Activated CD4-positive, alpha-beta T cell treated with anti-CD3 and anti-CD28 coated beads for 36 hours (primary cell): ENCODE results near the gene MBNL1. TPM values are rescaled to one million over a fixed set of nuclear protein-coding genes. Genes with fewer than 3 reads are reported as not detected.

ENCODE experiments used
- ATAC-seq: fragments of 200-7000 bp; cut with Tn5 transposase; one replicate; pipeline ENCODE4 v1.10.0; 2021; ENCODE audit warnings: mild to moderate bottlenecking, moderate library complexity
- CTCF ChIA-PET: fragments of 350-600 bp; sonication (Branson Sonifier 250); formaldehyde crosslinking; loops from one replicate; lab custom pipeline; 2021; ENCODE audit warnings: antibody characterized with exemption; lab: Charles Lee
- POLR2A ChIA-PET: fragments of 350-600 bp; sonication (Branson Sonifier 250); formaldehyde crosslinking; loops from one replicate; lab custom pipeline; 2021; ENCODE audit warnings: antibody characterized with exemption, inconsistent platforms; lab: Charles Lee
- DNase-seq: peaks from one replicate; pipeline ENCODE4 v3.0.0-alpha.2; 2020
- H3K27ac Mint-ChIP-seq: one replicate; pipeline ENCODE4 v1.8.0; 2021; ENCODE audit warnings: mixed read lengths
- H3K27me3 Mint-ChIP-seq: one replicate; pipeline ENCODE4 v1.8.0; 2021; ENCODE audit warnings: mixed read lengths
- H3K36me3 Mint-ChIP-seq: one replicate; pipeline ENCODE4 v1.8.0; 2021; ENCODE audit warnings: low read depth, mixed read lengths
- H3K4me1 Mint-ChIP-seq: one replicate; pipeline ENCODE4 v1.8.0; 2021; ENCODE audit warnings: mixed read lengths
- H3K4me3 Mint-ChIP-seq: one replicate; pipeline ENCODE4 v1.8.0; 2021; ENCODE audit warnings: mild to moderate bottlenecking, moderate library complexity, mixed read lengths
- H3K9me3 Mint-ChIP-seq: one replicate; pipeline ENCODE4 v1.8.0; 2021; ENCODE audit warnings: low read depth, mixed read lengths
- intact Hi-C, 2 experiments: fragments of 100-400 bp; cut with DNase I in 1 of 2; cut with micrococcal nuclease in 1 of 2; formaldehyde crosslinking; loops; one replicate each; pipeline versions ENCODE4 v1.14.2 to v1.15.1; 2022 to 2024; cut with DNase I, micrococcal nuclease
- total RNA-seq, 2 experiments: library from RNA; stranded (reverse); gene quantifications; one replicate each; pipeline ENCODE4 v1.2.3, GENCODE V29; 2021

MBNL1 gene
- total RNA-seq: 100 to 1,000 TPM; 317 to 481 TPM

- H3K4me3 Mint-ChIP-seq: peak within 1 kb of the TSS; percentile 79
- H3K4me1 Mint-ChIP-seq: peaks cover 49% of the 10 kb centered on the region
- ATAC-seq (peak; percentile 69), DNase-seq (peak; percentile 93)
- no peaks in the 10 kb centered on the region for H3K27me3 Mint-ChIP-seq
- ChIA-PET CTCF (interaction anchor here (0.6 to 2.5 kb wide), 6 partner anchors 10 to 204 kb away, joined by 3 to 16 read pairs (median 4); no protein-coding TSS in a partner anchor), POLR2A (interaction anchor here (0.6 to 2.4 kb wide), 14 partner anchors 8 to 1079 kb away, joined by 3 to 15 read pairs (median 7); no protein-coding TSS in a partner anchor)
- H3K27ac Mint-ChIP-seq: peak within 1 kb of the TSS; percentile 99
- H3K9me3 Mint-ChIP-seq: peaks cover 2% of the 10 kb centered on the region
- H3K36me3 Mint-ChIP-seq: peaks cover 40% of the 10 kb centered on the region
- intact Hi-C loops: loop anchor here (1.0 to 10.0 kb wide), 8 partner anchors 10 to 1506 kb away; partner anchors contain the start of gene SIAH2 (in 1 of the 2)
These were observed at the start of gene MBNL1 for GRCh38 chr3:152268555-152269055. MBNL1 (plus strand) TSS chr3:152268929; CDS start chr3:152300194, 31,265 bp downstream.

- peaks cover 67% of the 10 kb centered on the region for H3K4me1 Mint-ChIP-seq
- POLR2A ChIA-PET: no interaction called here
- ATAC-seq (no peak), DNase-seq (no peak)
- H3K4me3 Mint-ChIP-seq: peak overlapping the region; percentile 69
- H3K27me3 Mint-ChIP-seq: no peaks in the 10 kb centered on the region
- CTCF ChIA-PET: interaction anchor here (0.9 to 2.0 kb wide), 5 partner anchors 8 to 25 kb away, joined by 3 to 5 read pairs (median 3); no protein-coding TSS in a partner anchor
- peaks cover 1% of the 10 kb centered on the region for H3K36me3 Mint-ChIP-seq
- intact Hi-C loops: no loop called here
- peaks cover 2% of the 10 kb centered on the region for H3K9me3 Mint-ChIP-seq
- peak overlapping the region; percentile 12 for H3K27ac Mint-ChIP-seq
These were observed 49.5 kb upstream of the MBNL1 start for GRCh38 chr3:152219216-152219615.

GRCh38 chr3:152219769-152220255 is 48.9 kb upstream of the MBNL1 start:
- H3K4me1 Mint-ChIP-seq: peaks cover 66% of the 10 kb centered on the region
- H3K4me3 Mint-ChIP-seq: no peak overlapping the region
- DNase-seq (no peak), ATAC-seq (no peak)
- intact Hi-C loops: no loop called here
- peaks cover 1% of the 10 kb centered on the region for H3K36me3 Mint-ChIP-seq
- H3K27ac Mint-ChIP-seq: peak overlapping the region; percentile 12
- peaks cover 2% of the 10 kb centered on the region for H3K9me3 Mint-ChIP-seq
- H3K27me3 Mint-ChIP-seq: no peaks in the 10 kb centered on the region
- ChIA-PET POLR2A (no interaction called here), CTCF (interaction anchor here (0.9 to 1.6 kb wide), 7 partner anchors 9 to 24 kb away, joined by 3 to 4 read pairs (median 3); no protein-coding TSS in a partner anchor)

GRCh38 chr3:152222327-152222726 is 46.4 kb upstream of the MBNL1 start:
- DNase-seq (no peak), ATAC-seq (peak; percentile 68)
- Mint-ChIP-seq H3K27me3 (no peaks in the 10 kb centered on the region), H3K27ac (peak overlapping the region; percentile 77), H3K36me3 (peaks cover 1% of the 10 kb centered on the region), H3K4me3 (peak overlapping the region; percentile 4), H3K4me1 (peaks cover 70% of the 10 kb centered on the region), H3K9me3 (no peaks in the 10 kb centered on the region)
- intact Hi-C loops: loop anchor here (1.0 to 2.0 kb wide), 2 partner anchors 10 to 14 kb away; no protein-coding TSS in a partner anchor
- ChIA-PET CTCF (interaction anchor here (0.6 to 1.5 kb wide), 4 partner anchors 9 to 38 kb away, joined by 3 to 4 read pairs (median 4); no protein-coding TSS in a partner anchor), POLR2A (interaction anchor here (0.6 kb wide), 1 partner anchor 21 kb away, joined by 9 read pairs; no protein-coding TSS in a partner anchor)

- Mint-ChIP-seq H3K4me3 (no peak overlapping the region), H3K4me1 (peaks cover 67% of the 10 kb centered on the region), H3K27me3 (no peaks in the 10 kb centered on the region), H3K36me3 (no peaks in the 10 kb centered on the region), H3K27ac (peak overlapping the region; percentile 5), H3K9me3 (no peaks in the 10 kb centered on the region)
- intact Hi-C loops: no loop called here
- POLR2A ChIA-PET: no interaction called here
- CTCF ChIA-PET: interaction anchor here (0.9 to 1.4 kb wide), 3 partner anchors 9 to 22 kb away, joined by 3 read pairs; no protein-coding TSS in a partner anchor
- ATAC-seq (no peak), DNase-seq (no peak)
These were observed 43.5 kb upstream of the MBNL1 start for GRCh38 chr3:152225201-152225600.

GRCh38 chr3:152226176-152226575 is 42.6 kb upstream of the MBNL1 start:
- Mint-ChIP-seq H3K27ac (no peak overlapping the region), H3K9me3 (no peaks in the 10 kb centered on the region), H3K4me3 (no peak overlapping the region), H3K4me1 (peaks cover 69% of the 10 kb centered on the region), H3K27me3 (no peaks in the 10 kb centered on the region), H3K36me3 (no peaks in the 10 kb centered on the region)
- intact Hi-C loops: no loop called here
- ChIA-PET CTCF (interaction anchor here (1.2 to 1.4 kb wide), 2 partner anchors 13 to 17 kb away, joined by 3 read pairs; no protein-coding TSS in a partner anchor), POLR2A (no interaction called here)
- ATAC-seq: no peak
- no peak for DNase-seq

GRCh38 chr3:152227027-152227426 is 41.7 kb upstream of the MBNL1 start:
- CTCF ChIA-PET: interaction anchor here (1.2 kb wide), 1 partner anchor 16 kb away, joined by 3 read pairs; no protein-coding TSS in a partner anchor
- Mint-ChIP-seq H3K27ac (no peak overlapping the region), H3K4me1 (peaks cover 67% of the 10 kb centered on the region), H3K9me3 (no peaks in the 10 kb centered on the region), H3K36me3 (no peaks in the 10 kb centered on the region), H3K27me3 (no peaks in the 10 kb centered on the region), H3K4me3 (no peak overlapping the region)
- DNase-seq (no peak), ATAC-seq (no peak)
- POLR2A ChIA-PET: no interaction called here
- intact Hi-C loops: no loop called here

GRCh38 chr3:152229692-152230091 is 39.0 kb upstream of the MBNL1 start:
- H3K27ac Mint-ChIP-seq: no peak overlapping the region
- no peaks in the 10 kb centered on the region for H3K9me3 Mint-ChIP-seq
- intact Hi-C loops: no loop called here
- POLR2A ChIA-PET: no interaction called here
- H3K27me3 Mint-ChIP-seq: no peaks in the 10 kb centered on the region
- CTCF ChIA-PET: no interaction called here
- H3K4me3 Mint-ChIP-seq: no peak overlapping the region
- peaks cover 75% of the 10 kb centered on the region for H3K4me1 Mint-ChIP-seq
- no peak for ATAC-seq
- no peak for DNase-seq
- no peaks in the 10 kb centered on the region for H3K36me3 Mint-ChIP-seq

GRCh38 chr3:152230370-152230769 is 38.4 kb upstream of the MBNL1 start:
- intact Hi-C loops: no loop called here
- Mint-ChIP-seq H3K9me3 (no peaks in the 10 kb centered on the region), H3K4me1 (peaks cover 76% of the 10 kb centered on the region), H3K27me3 (no peaks in the 10 kb centered on the region), H3K27ac (peak overlapping the region; percentile 53), H3K36me3 (no peaks in the 10 kb centered on the region), H3K4me3 (no peak overlapping the region)
- ChIA-PET CTCF (no interaction called here), POLR2A (no interaction called here)
- ATAC-seq: no peak
- no peak for DNase-seq

GRCh38 chr3:152232001-152232400 is 36.7 kb upstream of the MBNL1 start:
- Mint-ChIP-seq H3K4me1 (peaks cover 80% of the 10 kb centered on the region), H3K9me3 (no peaks in the 10 kb centered on the region), H3K27me3 (no peaks in the 10 kb centered on the region), H3K4me3 (no peak overlapping the region), H3K36me3 (peaks cover 4% of the 10 kb centered on the region), H3K27ac (peak overlapping the region; percentile 56)
- intact Hi-C loops: loop anchor here in 1 of 2 experiments (1.0 kb wide), 1 partner anchor 10 kb away; no protein-coding TSS in a partner anchor
- CTCF ChIA-PET: interaction anchor here (0.7 to 1.2 kb wide), 2 partner anchors 12 to 171 kb away, joined by 3 read pairs; no protein-coding TSS in a partner anchor
- POLR2A ChIA-PET: no interaction called here
- DNase-seq: no peak
- no peak for ATAC-seq

- CTCF ChIA-PET: interaction anchor here (1.1 to 2.3 kb wide), 4 partner anchors 11 to 211 kb away, joined by 3 to 10 read pairs (median 8); no protein-coding TSS in a partner anchor
- peak; percentile 69 for ATAC-seq
- peak overlapping the region; percentile 82 for H3K27ac Mint-ChIP-seq
These were observed 36.0 kb upstream of the MBNL1 start for GRCh38 chr3:152232679-152233078.

More at GRCh38 chr3:152232679-152233078, 36.0 kb upstream of the MBNL1 start:
- H3K36me3 Mint-ChIP-seq: peaks cover 9% of the 10 kb centered on the region
- no peak for DNase-seq
- POLR2A ChIA-PET: interaction anchor here (1.3 kb wide), 1 partner anchor 10 kb away, joined by 5 read pairs; no protein-coding TSS in a partner anchor
- H3K4me3 Mint-ChIP-seq: no peak overlapping the region
- peaks cover 2% of the 10 kb centered on the region for H3K9me3 Mint-ChIP-seq
- peaks cover 86% of the 10 kb centered on the region for H3K4me1 Mint-ChIP-seq
- intact Hi-C loops: loop anchor here in 1 of 2 experiments (1.0 kb wide), 1 partner anchor 10 kb away; no protein-coding TSS in a partner anchor
- no peaks in the 10 kb centered on the region for H3K27me3 Mint-ChIP-seq
